Measurements from ENCODE around the gene S1PR2. TPM values are rescaled to one million over a fixed set of nuclear protein-coding genes. Genes with fewer than 3 reads are reported as not detected.
"Not testable (repeated sequence)": the region's sequence is repeated elsewhere in the genome, so short reads cannot be mapped to it uniquely, and the experiment has no call there.

S1PR2 gene
- total and polyA plus RNA-seq, 2 donors from 2014 or later: 1.5 to 6.3 TPM

- no peak overlapping the region for H3K9ac ChIP-seq (ENCODE audit: low read length in 3 of 3)
- DNase-seq (peak in 1 of 5 donors; percentile 2), FAIRE-seq (no peak)
- no peak overlapping the region for H3K4me3 ChIP-seq (ENCODE audit: low read length in 3 of 3)
- no peaks in the 10 kb centered on the region for H3K4me1 ChIP-seq (ENCODE audit: control insufficient read depth in 2 of 3, insufficient read depth in 2 of 3, low read depth in 1 of 3, low read length in 3 of 3)
- intact Hi-C loops (cut with DNase I): no loop called here
- H3K9me3 ChIP-seq (ENCODE audit: control insufficient read depth in 2 of 3, insufficient read depth in 1 of 3, low read length in 3 of 3): no peaks in the 10 kb centered on the region
- no peak overlapping the region for H3K27ac ChIP-seq (ENCODE audit: low read depth in 2 of 2, low read length in 2 of 2)
- TF ChIP-seq CTCF (IDR thresholded peaks at IDR 0.05; ENCODE audit: borderline replicate concordance, extremely low read depth, insufficient read depth): no peak
- peaks cover 0 to 5% (median 5%) of the 10 kb centered on the region in 3 donors for H3K36me3 ChIP-seq (ENCODE audit: control insufficient read depth in 2 of 3, insufficient read depth in 3 of 3, low read length in 3 of 3)
- no peaks in the 10 kb centered on the region for H3K27me3 ChIP-seq (ENCODE audit: control insufficient read depth, insufficient read depth, low read length)
Measured at GRCh38 chr19:10183926-10184325, 47.2 kb downstream of the S1PR2 start.

GRCh38 chr19:10182847-10183246, 48.3 kb downstream of the S1PR2 start:
- no peak overlapping the region for H3K4me3 ChIP-seq (ENCODE audit: low read length in 3 of 3)
- no peak overlapping the region for H3K9ac ChIP-seq (ENCODE audit: low read length in 3 of 3)
- no peak for TF ChIP-seq CTCF (IDR thresholded peaks at IDR 0.05; ENCODE audit: borderline replicate concordance, extremely low read depth, insufficient read depth)
- H3K4me1 ChIP-seq (ENCODE audit: control insufficient read depth in 2 of 3, insufficient read depth in 2 of 3, low read depth in 1 of 3, low read length in 3 of 3): no peaks in the 10 kb centered on the region
- H3K27ac ChIP-seq (ENCODE audit: low read depth in 2 of 2, low read length in 2 of 2): no peak overlapping the region
- H3K9me3 ChIP-seq (ENCODE audit: control insufficient read depth in 2 of 3, insufficient read depth in 1 of 3, low read length in 3 of 3): no peaks in the 10 kb centered on the region
- H3K27me3 ChIP-seq (ENCODE audit: control insufficient read depth, insufficient read depth, low read length): no peaks in the 10 kb centered on the region
- H3K36me3 ChIP-seq (ENCODE audit: control insufficient read depth in 2 of 3, insufficient read depth in 3 of 3, low read length in 3 of 3): peaks cover 0 to 5% (median 5%) of the 10 kb centered on the region in 3 donors
- intact Hi-C loops (cut with DNase I): no loop called here
- FAIRE-seq: no peak
- DNase-seq: no peak

GRCh38 chr19:10182076-10182475, 49.1 kb downstream of the S1PR2 start:
- H3K4me3 ChIP-seq (ENCODE audit: low read length in 3 of 3): no peak overlapping the region
- no peak overlapping the region for H3K27ac ChIP-seq (ENCODE audit: low read depth in 2 of 2, low read length in 2 of 2)
- H3K4me1 ChIP-seq (ENCODE audit: control insufficient read depth in 2 of 3, insufficient read depth in 2 of 3, low read depth in 1 of 3, low read length in 3 of 3): no peaks in the 10 kb centered on the region
- H3K36me3 ChIP-seq (ENCODE audit: control insufficient read depth in 2 of 3, insufficient read depth in 3 of 3, low read length in 3 of 3): peaks cover 0 to 5% (median 5%) of the 10 kb centered on the region in 3 donors
- no peak overlapping the region for H3K9ac ChIP-seq (ENCODE audit: low read length in 3 of 3)
- H3K27me3 ChIP-seq (ENCODE audit: control insufficient read depth, insufficient read depth, low read length): no peaks in the 10 kb centered on the region
- DNase-seq (no peak), FAIRE-seq (no peak)
- TF ChIP-seq CTCF (IDR thresholded peaks at IDR 0.05; ENCODE audit: borderline replicate concordance, extremely low read depth, insufficient read depth): no peak
- intact Hi-C loops (cut with DNase I): no loop called here
- no peaks in the 10 kb centered on the region for H3K9me3 ChIP-seq (ENCODE audit: control insufficient read depth in 2 of 3, insufficient read depth in 1 of 3, low read length in 3 of 3)

GRCh38 chr19:10180459-10180858, 50.7 kb downstream of the S1PR2 start:
- no peaks in the 10 kb centered on the region for H3K9me3 ChIP-seq (ENCODE audit: control insufficient read depth in 2 of 3, insufficient read depth in 1 of 3, low read length in 3 of 3)
- DNase-seq (no peak), FAIRE-seq (no peak)
- intact Hi-C loops (cut with DNase I): no loop called here
- H3K9ac ChIP-seq (ENCODE audit: low read length in 3 of 3): no peak overlapping the region
- H3K4me1 ChIP-seq (ENCODE audit: control insufficient read depth in 2 of 3, insufficient read depth in 2 of 3, low read depth in 1 of 3, low read length in 3 of 3): no peaks in the 10 kb centered on the region
- no peaks in the 10 kb centered on the region for H3K27me3 ChIP-seq (ENCODE audit: control insufficient read depth, insufficient read depth, low read length)
- H3K4me3 ChIP-seq (ENCODE audit: low read length in 3 of 3): no peak overlapping the region
- TF ChIP-seq CTCF (IDR thresholded peaks at IDR 0.05; ENCODE audit: borderline replicate concordance, extremely low read depth, insufficient read depth): no peak
- H3K36me3 ChIP-seq (ENCODE audit: control insufficient read depth in 2 of 3, insufficient read depth in 3 of 3, low read length in 3 of 3): peaks cover 3 to 8% (median 7%) of the 10 kb centered on the region in 3 donors
- no peak overlapping the region for H3K27ac ChIP-seq (ENCODE audit: low read depth in 2 of 2, low read length in 2 of 2)

GRCh38 chr19:10180024-10180423, 51.1 kb downstream of the S1PR2 start:
- intact Hi-C loops (cut with DNase I); H3K27me3 ChIP-seq (ENCODE audit: control insufficient read depth, insufficient read depth, low read length); H3K4me1 ChIP-seq (ENCODE audit: control insufficient read depth in 2 of 3, insufficient read depth in 2 of 3, low read depth in 1 of 3, low read length in 3 of 3); DNase-seq; H3K27ac ChIP-seq (ENCODE audit: low read depth in 2 of 2, low read length in 2 of 2); H3K9ac ChIP-seq (ENCODE audit: low read length in 3 of 3); H3K4me3 ChIP-seq (ENCODE audit: low read length in 3 of 3); FAIRE-seq; H3K9me3 ChIP-seq (ENCODE audit: control insufficient read depth in 2 of 3, insufficient read depth in 1 of 3, low read length in 3 of 3): not testable (repeated sequence)
- H3K36me3 ChIP-seq (ENCODE audit: control insufficient read depth in 2 of 3, insufficient read depth in 3 of 3, low read length in 3 of 3): peaks cover 3 to 12% (median 7%) of the 10 kb centered on the region in 3 donors

Data from kidney (tissue), 14 donors.